ACC112 (cell line): Measurements from ENCODE around the gene SLC4A11.
"Not testable (repeated sequence)": the region's sequence is repeated elsewhere in the genome, so short reads cannot be mapped to it uniquely, and the experiment has no call there.

Experiments
- H2AFZ ChIP-seq: fragments of 200-600 bp; sonication (generic); one replicate; pipeline ENCODE4 v1.6.0; 2017; ENCODE audit warnings: antibody characterized with exemption, low read length; ENCODE audit not compliant: unreplicated experiment
- H3K27ac ChIP-seq: fragments of 200-600 bp; sonication (generic); 2 replicates; pipeline ENCODE4 v1.5.1; 2014; ENCODE audit warnings: low read depth, mild to moderate bottlenecking, antibody characterized with exemption, low read length, moderate library complexity
- H3K27me3 ChIP-seq: fragments of 200-600 bp; sonication (generic); 2 replicates; pipeline ENCODE4 v1.6.1; 2014; ENCODE audit warnings: mild to moderate bottlenecking, antibody characterized with exemption, low read length, moderate library complexity, mixed read lengths; ENCODE audit not compliant: insufficient read depth
- H3K36me3 ChIP-seq: fragments of 200-600 bp; sonication (generic); 2 replicates; pipeline ENCODE4 v1.6.1; 2016; ENCODE audit warnings: mild to moderate bottlenecking, antibody characterized with exemption, low read length, moderate library complexity, mixed read lengths; ENCODE audit not compliant: insufficient read depth
- H3K4me1 ChIP-seq: fragments of 200-600 bp; sonication (generic); one replicate; pipeline ENCODE4 v1.6.1; 2016; ENCODE audit warnings: low read length, mixed read lengths; ENCODE audit not compliant: insufficient read depth, unreplicated experiment, control insufficient read depth
- H3K4me3 ChIP-seq: fragments of 200-600 bp; sonication (generic); 2 replicates; pipeline ENCODE4 v1.5.1; 2014; ENCODE audit warnings: mild to moderate bottlenecking, low read depth, low read length
- H3K79me2 ChIP-seq: fragments of 200-600 bp; sonication (generic); one replicate; pipeline ENCODE4 v1.6.0; 2016; ENCODE audit warnings: low read length; ENCODE audit not compliant: control insufficient read depth, unreplicated experiment, insufficient read depth

The SLC4A11 gene

DNA sequence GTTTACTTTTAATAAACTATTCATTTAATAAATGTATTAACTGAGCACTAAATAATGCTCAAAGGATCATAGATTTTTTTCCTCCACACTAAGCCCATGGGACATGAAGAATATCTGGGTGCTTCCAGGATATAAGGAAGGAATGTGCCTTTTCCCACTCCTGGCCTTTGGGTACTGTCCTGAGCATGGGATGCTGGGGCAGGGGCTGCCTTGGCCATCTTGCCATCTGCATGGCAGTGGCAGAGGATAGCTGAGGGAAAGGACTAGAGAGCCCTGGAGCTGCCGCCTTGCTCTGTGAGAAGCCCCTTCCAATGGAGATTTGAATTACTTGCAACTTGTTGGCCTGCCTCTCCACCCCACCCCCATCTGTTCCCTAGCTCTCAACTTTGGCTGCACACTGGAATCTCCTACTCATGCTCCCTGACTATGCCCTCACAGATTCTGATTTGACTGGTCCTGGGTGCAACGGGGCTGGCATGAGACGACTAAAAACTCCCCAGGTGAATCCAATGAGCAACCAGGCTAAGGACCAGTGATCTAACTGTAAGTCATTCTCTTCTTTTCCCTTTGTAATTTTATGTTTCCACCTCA lies 50.1 kb downstream of the SLC4A11 start:
- Histone ChIP-seq H3K4me3 (no peak overlapping the region), H2AFZ (no peak overlapping the region), H3K27ac (no peak overlapping the region), H3K4me1 (no peaks in the 10 kb centered on the region), H3K79me2 (no peaks in the 10 kb centered on the region), H3K36me3 (no peaks in the 10 kb centered on the region; the same call in 1 of the 2 replicates), H3K27me3 (no peaks in the 10 kb centered on the region)

DNA sequence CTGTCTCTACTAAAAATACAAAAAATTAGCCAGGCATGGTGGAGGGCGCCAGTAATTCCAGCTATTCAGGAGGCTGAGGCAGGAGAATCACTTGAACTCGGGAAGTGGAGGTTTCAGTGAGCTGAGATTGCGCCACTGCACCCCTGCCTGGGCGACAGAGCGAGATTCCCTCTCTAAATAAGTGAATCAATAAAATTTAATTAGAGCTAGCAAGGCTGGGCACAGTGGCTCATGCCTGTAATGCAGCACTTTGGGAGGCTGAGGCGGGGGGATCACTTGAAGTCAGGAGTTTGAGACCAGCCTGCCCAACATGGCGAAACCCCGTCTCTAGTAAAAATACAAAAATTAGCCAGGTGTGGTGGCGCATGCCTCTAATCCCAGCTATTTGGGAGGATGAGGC lies 51.1 kb downstream of the SLC4A11 start:
- H3K4me3 ChIP-seq, H3K36me3 ChIP-seq, H3K27me3 ChIP-seq, H2AFZ ChIP-seq, H3K4me1 ChIP-seq, H3K27ac ChIP-seq, H3K79me2 ChIP-seq: not testable (repeated sequence)

DNA sequence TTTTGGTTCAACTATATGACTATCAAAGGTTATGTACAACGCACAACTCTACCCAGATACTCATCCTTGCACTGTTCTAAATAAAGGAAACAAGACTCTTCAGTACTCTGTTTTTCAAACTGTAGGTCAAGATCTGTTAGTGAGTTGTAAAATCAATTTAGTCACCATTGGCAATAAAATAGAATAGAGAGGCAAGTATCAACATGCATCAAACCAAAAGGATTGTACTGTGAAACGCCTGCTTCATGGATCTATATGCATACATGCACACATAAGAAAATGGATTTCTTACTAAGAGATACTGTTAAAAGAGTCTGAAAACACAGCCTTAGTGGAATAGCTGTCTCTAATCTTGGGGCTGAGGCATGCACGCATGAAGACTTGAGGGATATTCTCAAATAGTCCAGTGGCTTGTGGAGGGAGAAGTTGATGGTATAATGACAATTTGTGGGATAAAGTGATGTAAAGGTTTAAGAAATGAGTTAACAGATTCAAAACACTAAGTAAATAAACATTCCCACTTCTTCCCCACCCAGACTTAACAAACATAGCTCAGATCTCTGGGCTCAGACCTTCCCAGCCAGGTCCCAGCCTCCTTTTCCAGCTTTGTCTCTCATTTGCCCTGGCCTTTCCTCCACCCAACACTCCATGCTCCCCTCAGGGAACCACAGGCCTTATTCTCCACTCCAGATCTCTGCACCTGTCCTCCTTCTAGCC lies 54.9 kb downstream of the SLC4A11 start:
- no peaks in the 10 kb centered on the region for H3K79me2 ChIP-seq
- H3K36me3 ChIP-seq, result no peaks in the 10 kb centered on the region
- H3K27me3 ChIP-seq, result no peaks in the 10 kb centered on the region
- no peak overlapping the region for H3K4me3 ChIP-seq
- no peak overlapping the region for H3K27ac ChIP-seq
- no peak overlapping the region for H2AFZ ChIP-seq
- H3K4me1 ChIP-seq, result no peaks in the 10 kb centered on the region

DNA sequence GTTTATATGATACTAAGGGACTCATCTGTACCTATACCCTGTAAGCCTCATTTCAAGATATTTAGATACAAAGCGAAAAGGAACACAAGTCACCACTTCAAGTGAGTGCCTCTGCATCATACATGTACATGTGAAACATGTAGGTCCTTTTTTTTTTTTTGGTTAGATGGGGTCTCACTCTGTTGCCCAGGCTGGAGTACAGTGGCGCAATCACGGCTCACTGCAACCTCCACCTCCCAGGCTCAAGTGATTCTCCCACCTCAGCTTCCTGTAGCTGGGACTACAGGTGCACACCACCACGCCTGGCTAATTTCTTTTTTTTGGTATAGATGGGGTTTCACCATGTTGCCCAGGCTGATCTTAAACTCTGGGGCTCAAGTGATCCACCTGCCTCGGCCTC lies 56.6 kb downstream of the SLC4A11 start:
- H3K79me2 ChIP-seq, H2AFZ ChIP-seq, H3K36me3 ChIP-seq, H3K27me3 ChIP-seq, H3K4me1 ChIP-seq, H3K27ac ChIP-seq, H3K4me3 ChIP-seq: not testable (repeated sequence)

DNA sequence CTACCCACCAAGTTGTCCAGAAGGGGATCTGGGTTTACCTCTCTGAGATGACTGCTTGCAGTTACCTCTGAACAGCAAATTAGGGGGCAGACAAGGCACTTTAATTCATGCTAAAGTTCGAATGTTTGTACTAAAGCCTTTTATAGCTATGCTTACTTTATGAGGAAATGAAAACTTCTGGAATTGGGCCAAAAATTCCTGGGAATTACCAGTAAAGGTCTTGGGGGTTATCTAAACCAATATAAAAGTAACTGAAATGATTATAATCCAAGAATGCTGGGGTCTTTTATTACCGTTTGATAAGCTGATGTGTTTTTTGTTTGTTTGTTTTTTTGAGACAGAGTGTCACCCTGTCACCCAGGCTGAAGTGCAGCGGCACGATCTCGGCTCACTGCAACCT lies 57.7 kb downstream of the SLC4A11 start:
- Histone ChIP-seq H3K79me2 (no peaks in the 10 kb centered on the region), H3K4me1 (no peaks in the 10 kb centered on the region), H2AFZ (no peak overlapping the region), H3K27me3 (no peaks in the 10 kb centered on the region), H3K27ac (no peak overlapping the region), H3K4me3 (no peak overlapping the region), H3K36me3 (no peaks in the 10 kb centered on the region)

DNA sequence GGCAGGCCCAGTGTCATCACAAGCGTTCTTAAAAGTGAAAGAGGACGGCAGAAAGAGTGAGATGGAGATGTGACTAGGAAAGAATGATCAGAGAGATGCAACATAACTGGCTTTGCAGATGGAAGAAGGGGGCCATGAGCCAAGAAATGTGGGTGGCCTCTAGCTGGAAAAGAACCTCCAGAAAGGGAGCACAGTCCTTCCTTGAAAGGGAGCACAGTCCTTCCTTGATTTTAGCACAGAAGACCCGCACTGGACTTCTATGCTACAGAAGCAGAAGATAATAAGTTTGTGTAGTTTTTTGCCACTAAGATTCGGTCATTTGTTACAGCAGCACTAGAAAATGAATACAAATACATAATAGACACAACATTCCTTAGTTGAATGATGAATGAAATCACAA lies 58.7 kb downstream of the SLC4A11 start:
- peaks cover 2% of the 10 kb centered on the region for H3K4me1 ChIP-seq
- no peak overlapping the region for H3K27ac ChIP-seq
- no peak overlapping the region for H3K4me3 ChIP-seq
- H3K36me3 ChIP-seq, result no peaks in the 10 kb centered on the region
- H3K79me2 ChIP-seq, result no peaks in the 10 kb centered on the region
- no peak overlapping the region for H2AFZ ChIP-seq
- no peaks in the 10 kb centered on the region for H3K27me3 ChIP-seq

DNA sequence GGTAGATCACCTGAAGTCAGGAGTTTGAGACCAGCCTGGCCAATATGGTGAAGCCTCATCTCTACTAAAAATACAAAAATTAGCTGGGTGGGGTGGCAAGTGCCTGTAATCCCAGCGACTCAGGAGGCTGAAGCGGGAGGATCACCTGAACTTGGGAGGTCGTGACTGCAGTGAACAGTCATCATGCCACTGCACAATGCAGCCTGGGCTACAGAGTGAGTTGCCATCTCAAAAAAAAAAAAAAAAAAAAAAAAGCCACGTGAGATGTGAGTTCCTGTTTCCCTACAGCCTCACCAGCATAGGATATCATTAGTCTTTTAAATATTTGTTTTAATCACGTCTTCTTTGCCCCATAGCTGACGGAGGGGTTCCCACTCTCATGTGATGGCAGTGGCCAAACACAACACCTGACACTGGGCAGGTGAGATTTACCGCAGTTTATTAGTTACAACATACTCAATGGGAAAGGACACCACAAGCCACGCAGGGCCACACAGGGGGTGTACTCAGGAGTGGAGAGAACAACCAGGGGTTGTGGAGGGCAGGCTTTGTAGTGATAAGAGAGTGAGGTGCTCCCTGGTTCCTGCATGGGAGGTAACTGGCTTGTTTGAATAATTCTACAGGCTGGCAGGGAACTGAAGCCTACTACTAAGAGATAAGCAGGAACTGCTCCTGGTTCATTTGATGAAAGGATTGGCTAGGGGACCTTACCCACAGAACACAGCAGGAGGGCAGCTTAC lies 61.1 kb downstream of the SLC4A11 start:
- Histone ChIP-seq H3K4me1 (peaks cover 11% of the 10 kb centered on the region), H3K27ac (no peak overlapping the region), H2AFZ (no peak overlapping the region), H3K79me2 (no peaks in the 10 kb centered on the region), H3K36me3 (no peaks in the 10 kb centered on the region), H3K4me3 (no peak overlapping the region), H3K27me3 (no peaks in the 10 kb centered on the region)
